HepG2 (cell line): ENCODE results near the gene PAK3.

Experiments used
- ATF7 ChIP-seq, 2 experiments: fragments of 450-650 bp in 1 of 2; sonication (generic) in 1 of 2; formaldehyde crosslinking in 1 of 2; IDR thresholded peaks; 2 replicates each; pipeline versions ENCODE4 v1.4.0 to v1.6.1; 2016 to 2020; ENCODE audit warnings: antibody characterized with exemption in 1 of 2, mild to moderate bottlenecking in 1 of 2, missing genetic modification reagents in 1 of 2
- GABPA ChIP-seq, 2 experiments: IDR thresholded peaks; 2 replicates each; pipeline ENCODE4 v1.6.1; 2011 to 2016; ENCODE audit warnings: low read depth in 2 of 2, low read length in 1 of 2, missing biosample characterization in 1 of 2, missing genetic modification characterization in 1 of 2
- GTF2F1 ChIP-seq: fragments of 150-350 bp; IDR thresholded peaks from 2 replicates; pipeline ENCODE4 v1.6.1; 2014; ENCODE audit warnings: low read length
- KDM5A ChIP-seq: fragments of 200-600 bp; sonication (generic); IDR thresholded peaks from 2 replicates; pipeline ENCODE4 v1.7.0; 2018; ENCODE audit warnings: antibody characterized with exemption, mild to moderate bottlenecking, low read length, borderline replicate concordance
- MIER3 ChIP-seq: IDR thresholded peaks from 2 replicates; pipeline ENCODE4 v1.6.1; 2016; ENCODE audit warnings: missing compliant biosample characterization, borderline replicate concordance
- POLR2G ChIP-seq: fragments of 200-400 bp; formaldehyde crosslinking; IDR thresholded peaks from 2 replicates; pipeline ENCODE4 v1.6.1; 2018; ENCODE audit warnings: mild to moderate bottlenecking, low read depth, low read length, moderate library complexity
- SETDB1 ChIP-seq: sonication (generic); formaldehyde crosslinking; IDR thresholded peaks from 2 replicates; pipeline ENCODE4 v1.5.1; 2020; ENCODE audit warnings: missing genetic modification reagents, mild to moderate bottlenecking, borderline replicate concordance
- TF ChIP-seq, protein P1 (sequence below): sonication (generic); formaldehyde crosslinking; IDR thresholded peaks from 2 replicates; pipeline ENCODE4 v1.5.0; 2020; ENCODE audit warnings: mild to moderate bottlenecking, missing genetic modification reagents, moderate library complexity
- TF ChIP-seq, protein P2 (sequence below): sonication (generic); formaldehyde crosslinking; IDR thresholded peaks from 2 replicates; pipeline ENCODE4 v1.5.1; 2020; ENCODE audit warnings: mild to moderate bottlenecking, moderate library complexity, missing genetic modification reagents

DNA sequence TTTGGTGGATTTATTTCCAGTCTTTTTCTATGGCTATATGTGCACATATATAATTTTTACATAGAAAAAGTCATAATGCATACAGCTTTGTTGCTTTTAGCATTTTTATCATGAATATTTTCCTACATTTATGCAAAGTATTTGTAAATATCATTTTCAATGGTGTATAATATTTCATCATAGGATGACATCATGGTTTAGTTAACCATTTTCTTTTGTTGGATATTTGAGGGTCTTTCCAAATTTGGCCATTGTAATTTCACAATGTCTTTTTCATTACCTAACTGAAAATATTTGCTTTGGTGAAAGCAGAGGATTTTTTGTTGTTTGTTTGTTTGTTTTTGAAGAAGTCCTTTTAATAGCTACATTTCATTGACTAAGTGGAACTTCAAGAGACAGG is 31.0 kb downstream of the PAK3 start:
- TF ChIP-seq, protein P1, sequence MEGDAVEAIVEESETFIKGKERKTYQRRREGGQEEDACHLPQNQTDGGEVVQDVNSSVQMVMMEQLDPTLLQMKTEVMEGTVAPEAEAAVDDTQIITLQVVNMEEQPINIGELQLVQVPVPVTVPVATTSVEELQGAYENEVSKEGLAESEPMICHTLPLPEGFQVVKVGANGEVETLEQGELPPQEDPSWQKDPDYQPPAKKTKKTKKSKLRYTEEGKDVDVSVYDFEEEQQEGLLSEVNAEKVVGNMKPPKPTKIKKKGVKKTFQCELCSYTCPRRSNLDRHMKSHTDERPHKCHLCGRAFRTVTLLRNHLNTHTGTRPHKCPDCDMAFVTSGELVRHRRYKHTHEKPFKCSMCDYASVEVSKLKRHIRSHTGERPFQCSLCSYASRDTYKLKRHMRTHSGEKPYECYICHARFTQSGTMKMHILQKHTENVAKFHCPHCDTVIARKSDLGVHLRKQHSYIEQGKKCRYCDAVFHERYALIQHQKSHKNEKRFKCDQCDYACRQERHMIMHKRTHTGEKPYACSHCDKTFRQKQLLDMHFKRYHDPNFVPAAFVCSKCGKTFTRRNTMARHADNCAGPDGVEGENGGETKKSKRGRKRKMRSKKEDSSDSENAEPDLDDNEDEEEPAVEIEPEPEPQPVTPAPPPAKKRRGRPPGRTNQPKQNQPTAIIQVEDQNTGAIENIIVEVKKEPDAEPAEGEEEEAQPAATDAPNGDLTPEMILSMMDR = no peak
- no peak for TF ChIP-seq SETDB1
- no peak for TF ChIP-seq KDM5A
- TF ChIP-seq ATF7 (IDR thresholded peaks at IDR 0.05) = peak; percentile 69
- TF ChIP-seq ATF7 (CRISPR knock-in tag; IDR thresholded peaks at IDR 0.05) = no peak
- no peak for TF ChIP-seq MIER3 (CRISPR knock-in tag)
- TF ChIP-seq GABPA (IDR thresholded peaks at IDR 0.05; ENCODE audit: low read depth, low read length) = no peak
- TF ChIP-seq GABPA (CRISPR knock-in tag; IDR thresholded peaks at IDR 0.05; ENCODE audit: low read depth) = no peak
- TF ChIP-seq GTF2F1 = no peak
- TF ChIP-seq, protein P2, sequence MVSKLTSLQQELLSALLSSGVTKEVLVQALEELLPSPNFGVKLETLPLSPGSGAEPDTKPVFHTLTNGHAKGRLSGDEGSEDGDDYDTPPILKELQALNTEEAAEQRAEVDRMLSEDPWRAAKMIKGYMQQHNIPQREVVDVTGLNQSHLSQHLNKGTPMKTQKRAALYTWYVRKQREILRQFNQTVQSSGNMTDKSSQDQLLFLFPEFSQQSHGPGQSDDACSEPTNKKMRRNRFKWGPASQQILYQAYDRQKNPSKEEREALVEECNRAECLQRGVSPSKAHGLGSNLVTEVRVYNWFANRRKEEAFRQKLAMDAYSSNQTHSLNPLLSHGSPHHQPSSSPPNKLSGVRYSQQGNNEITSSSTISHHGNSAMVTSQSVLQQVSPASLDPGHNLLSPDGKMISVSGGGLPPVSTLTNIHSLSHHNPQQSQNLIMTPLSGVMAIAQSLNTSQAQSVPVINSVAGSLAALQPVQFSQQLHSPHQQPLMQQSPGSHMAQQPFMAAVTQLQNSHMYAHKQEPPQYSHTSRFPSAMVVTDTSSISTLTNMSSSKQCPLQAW (CRISPR knock-in tag) = no peak
- TF ChIP-seq POLR2G = no peak
